Smooth muscle cell (in vitro differentiated cells): ENCODE results near the gene SPARCL1. TPM values are rescaled to one million over a fixed set of nuclear protein-coding genes. Genes with fewer than 3 reads are reported as not detected.

Experiments used
- DNase-seq: peaks from one replicate; lab custom pipeline; 2025; ENCODE audit not compliant: unreplicated experiment; lab: John Stamatoyannopoulos, UW
- H2AFZ ChIP-seq: fragments of 200-600 bp; sonication (generic); 2 replicates; pipeline ENCODE4 v1.6.0; 2016; ENCODE audit warnings: antibody characterized with exemption, low read depth, mild to moderate bottlenecking
- H3F3A ChIP-seq: fragments of 200-600 bp; sonication (generic); 2 replicates; pipeline ENCODE4 v1.6.0; 2017; ENCODE audit warnings: antibody characterized with exemption, low read depth
- H3K27ac ChIP-seq: fragments of 200-600 bp; sonication (generic); 2 replicates; pipeline ENCODE4 v1.5.1; 2016; ENCODE audit warnings: low read depth, mild to moderate bottlenecking
- H3K27me3 ChIP-seq: fragments of 200-600 bp; sonication (generic); 2 replicates; pipeline ENCODE4 v1.6.1; 2016; ENCODE audit warnings: low read depth, mild to moderate bottlenecking
- H3K36me3 ChIP-seq: fragments of 200-600 bp; sonication (generic); 2 replicates; pipeline ENCODE4 v1.5.1; 2016; ENCODE audit warnings: low read depth
- H3K4me1 ChIP-seq: fragments of 200-600 bp; sonication (generic); 2 replicates; pipeline ENCODE4 v1.5.1; 2016; ENCODE audit warnings: low read depth
- H3K4me2 ChIP-seq: fragments of 200-600 bp; sonication (generic); 2 replicates; pipeline ENCODE4 v1.6.0; 2016; ENCODE audit warnings: mild to moderate bottlenecking
- H3K4me3 ChIP-seq: fragments of 200-600 bp; sonication (generic); 2 replicates; pipeline ENCODE4 v1.5.1; 2016; ENCODE audit warnings: mild to moderate bottlenecking
- H3K79me2 ChIP-seq: fragments of 200-600 bp; sonication (generic); 2 replicates; pipeline ENCODE4 v1.6.0; 2016; ENCODE audit warnings: low read depth, mild to moderate bottlenecking
- H3K9ac ChIP-seq: fragments of 200-600 bp; sonication (generic); 2 replicates; pipeline ENCODE4 v1.6.0; 2016; ENCODE audit warnings: low read depth
- H3K9me3 ChIP-seq: fragments of 200-600 bp; sonication (generic); replicated peaks from 2 replicates; pipeline ENCODE4 v1.5.1; 2016; ENCODE audit warnings: low read depth
- H4K20me1 ChIP-seq: fragments of 200-600 bp; sonication (generic); 2 replicates; pipeline ENCODE4 v1.6.0; 2016; ENCODE audit warnings: low read depth
- CTCF ChIP-seq: fragments of 200-600 bp; sonication (generic); IDR thresholded peaks from 2 replicates; pipeline ENCODE4 v1.5.1; 2017; ENCODE audit warnings: borderline replicate concordance, mild to moderate bottlenecking, antibody characterized with exemption; ENCODE audit not compliant: insufficient read depth, poor library complexity, severe bottlenecking
- WGBS: methylation state at CpG from one replicate; pipeline ENCODE4 v1.1.7; 2016; ENCODE audit warnings: low lambda C conversion rate; 5-methylcytosine and 5-hydroxymethylcytosine counted together
- polyA plus RNA-seq: library from polyadenylated mRNA; unstranded; fragments of >200 nt; fragmentation: Nextera tagmentation; extraction: Ambion mirVana; gene quantifications from 2 replicates; pipeline ENCODE4 v1.2.1, GENCODE V29; 2016
- total RNA-seq: library from RNA; depleted of rRNA; stranded (reverse); fragments of >200 nt; gene quantifications from 2 replicates; pipeline ENCODE4 v1.2.3, GENCODE V29; 2014

SPARCL1 gene
- total and polyA plus RNA-seq, 2 experiments from 2014 or later, result not detected

- Histone ChIP-seq H3K27ac (no peak overlapping the region), H3K9me3 (no peaks in the 10 kb centered on the region), H3K79me2 (no peaks in the 10 kb centered on the region), H4K20me1 (no peaks in the 10 kb centered on the region), H3K36me3 (no peaks in the 10 kb centered on the region), H3K4me1 (no peaks in the 10 kb centered on the region), H2AFZ (no peak overlapping the region), H3K9ac (no peak overlapping the region), H3F3A (no peaks in the 10 kb centered on the region), H3K4me3 (no peak overlapping the region), H3K4me2 (no peak overlapping the region), H3K27me3 (no peaks in the 10 kb centered on the region)
- no peak for DNase-seq
- TF ChIP-seq CTCF, result no peak
These were observed 13.6 kb upstream of the SPARCL1 start for GRCh38 chr4:87542734-87543312.

- H2AFZ ChIP-seq, result no peak overlapping the region
- H3F3A ChIP-seq, result no peaks in the 10 kb centered on the region
- H3K27ac ChIP-seq, result no peak overlapping the region
- H3K27me3 ChIP-seq, result no peaks in the 10 kb centered on the region
- no peaks in the 10 kb centered on the region for H4K20me1 ChIP-seq
- no peak overlapping the region for H3K4me2 ChIP-seq
- H3K4me3 ChIP-seq, result no peak overlapping the region
- H3K4me1 ChIP-seq, result no peaks in the 10 kb centered on the region
- no peak overlapping the region for H3K9ac ChIP-seq
- WGBS, result 86% methylated on average over 6 of the region's 6 CpGs
- DNase-seq, result no peak
- H3K9me3 ChIP-seq, result no peaks in the 10 kb centered on the region
- no peaks in the 10 kb centered on the region for H3K36me3 ChIP-seq
- no peaks in the 10 kb centered on the region for H3K79me2 ChIP-seq
- no peak for TF ChIP-seq CTCF
These were observed 13.0 kb upstream of the SPARCL1 start for GRCh38 chr4:87541956-87542709.

GRCh38 chr4:87541521-87541920 is 12.3 kb upstream of the SPARCL1 start:
- Histone ChIP-seq H3K4me2 (no peak overlapping the region), H3F3A (no peaks in the 10 kb centered on the region), H2AFZ (no peak overlapping the region), H3K9me3 (no peaks in the 10 kb centered on the region), H3K4me1 (no peaks in the 10 kb centered on the region), H4K20me1 (no peaks in the 10 kb centered on the region), H3K4me3 (no peak overlapping the region), H3K27ac (no peak overlapping the region), H3K79me2 (no peaks in the 10 kb centered on the region), H3K27me3 (no peaks in the 10 kb centered on the region), H3K9ac (no peak overlapping the region), H3K36me3 (no peaks in the 10 kb centered on the region)
- TF ChIP-seq CTCF, result no peak
- no peak for DNase-seq
- 59% methylated on average over 4 of the region's 4 CpGs for WGBS
